ENCODE data around the gene FATE1. TPM values are rescaled to one million over a fixed set of nuclear protein-coding genes. Genes with fewer than 3 reads are reported as not detected.
"Not testable (repeated sequence)": the region's sequence is repeated elsewhere in the genome, so short reads cannot be mapped to it uniquely, and the experiment has no call there.

FATE1 gene
- polyA plus RNA-seq, 4 donors, result 0.13 to 0.16 TPM; not detected in 2

DNA sequence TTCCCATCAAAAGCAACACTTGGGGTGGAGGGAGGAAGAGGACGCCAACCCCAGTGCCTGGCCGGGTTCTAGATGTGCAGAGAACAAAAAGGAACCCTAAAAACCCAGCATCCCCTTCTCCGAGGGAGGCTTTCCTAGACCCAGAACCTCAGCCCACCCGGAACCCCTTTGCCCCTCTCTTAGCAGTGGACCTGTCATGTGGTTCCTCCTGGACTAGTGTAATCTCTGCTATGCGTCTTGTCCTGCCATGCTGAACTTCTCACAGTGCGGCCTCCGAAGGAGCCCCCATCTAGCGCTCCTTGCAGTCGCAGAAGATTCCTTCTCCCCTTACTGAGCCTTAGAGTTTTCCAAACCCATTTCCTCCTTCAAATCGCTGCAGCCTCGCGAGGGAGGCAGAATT, 21.7 kb upstream of the FATE1 start:
- no peak for DNase-seq
- no peaks in the 10 kb centered on the region for H3K4me1 ChIP-seq (ENCODE audit: control insufficient read depth in 3 of 3, insufficient read depth in 2 of 3, low read depth in 1 of 3, low read length in 2 of 3)
- no peaks in the 10 kb centered on the region for H3K9me3 ChIP-seq (ENCODE audit: control insufficient read depth in 2 of 2, insufficient read depth in 1 of 2, low read depth in 1 of 2, low read length in 1 of 2)
- no peaks in the 10 kb centered on the region for H3K27me3 ChIP-seq (ENCODE audit: control insufficient read depth in 3 of 3, insufficient read depth in 3 of 3, low read length in 3 of 3)
- FAIRE-seq, result no peak
- H3K27ac ChIP-seq (ENCODE audit: low read depth in 1 of 3, low read length in 2 of 3), result no peak overlapping the region
- 70 to 80% (median 74%) methylated on average over 10 to 12 of the region's 12 CpGs for WGBS, 3 donors
- no peaks in the 10 kb centered on the region for H3K36me3 ChIP-seq (ENCODE audit: control insufficient read depth in 3 of 3, insufficient read depth in 2 of 3, low read depth in 1 of 3, low read length in 3 of 3)
- H3K4me3 ChIP-seq (ENCODE audit: low read depth in 1 of 3, low read length in 3 of 3), result no peak overlapping the region

DNA sequence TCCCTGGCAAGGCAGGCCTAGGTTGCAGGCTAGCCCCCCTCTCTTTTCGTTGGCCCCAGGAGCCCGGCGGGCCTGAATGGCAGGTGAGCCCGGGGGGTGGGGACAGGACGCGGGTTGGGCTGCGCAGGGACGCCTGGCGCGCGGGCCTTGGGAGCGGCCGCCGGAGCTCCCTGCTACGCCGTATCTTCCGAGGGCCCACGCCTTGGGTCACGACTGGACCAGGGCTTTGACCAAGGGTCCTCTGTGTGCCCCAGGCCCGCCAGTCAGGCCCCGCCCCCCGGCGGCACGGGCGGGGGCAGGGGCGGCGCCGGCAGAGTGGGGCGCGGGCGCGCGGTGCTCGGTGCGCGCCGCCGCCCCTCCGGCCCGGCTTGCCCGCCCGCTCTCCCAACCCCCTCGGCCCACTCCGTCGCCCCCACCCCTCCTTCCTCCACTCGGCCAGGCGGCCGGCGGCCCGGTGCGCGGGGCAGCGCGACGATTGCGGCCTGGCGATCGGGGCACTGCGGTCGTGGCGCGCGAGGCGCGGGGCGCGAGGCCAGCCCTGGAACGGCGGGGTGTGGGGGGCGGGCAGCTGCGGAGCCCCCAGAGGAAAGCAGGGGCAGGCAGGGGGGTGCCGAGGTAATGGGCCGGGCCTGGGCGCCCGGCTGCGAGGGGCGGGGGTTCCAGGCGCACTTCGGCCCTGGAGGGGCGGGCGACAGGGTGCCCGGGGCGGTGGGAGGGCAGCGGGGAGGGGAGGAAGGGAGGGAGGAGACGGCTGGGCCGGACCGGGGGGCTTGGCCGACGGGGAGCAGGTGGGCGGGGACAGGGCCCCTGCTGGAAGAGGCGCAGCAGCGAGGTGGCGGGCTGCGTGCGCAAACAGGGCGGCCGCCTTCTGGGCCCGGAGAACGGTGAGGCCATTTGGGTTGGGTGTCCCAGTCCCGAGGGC, 20.9 kb upstream of the FATE1 start, which contains the start of gene PRRG3:
Gene PRRG3, plus strand, starts transcription at position 798 of the 922 bp plus-strand sequence. CDS start 3,357 bp downstream, outside the sequence.
- Histone ChIP-seq H3K36me3 (ENCODE audit: control insufficient read depth in 3 of 3, insufficient read depth in 2 of 3, low read depth in 1 of 3, low read length in 3 of 3) (no peaks in the 10 kb centered on the region), H3K9me3 (ENCODE audit: control insufficient read depth in 2 of 2, insufficient read depth in 1 of 2, low read depth in 1 of 2, low read length in 1 of 2) (no peaks in the 10 kb centered on the region), H3K4me3 (ENCODE audit: low read depth in 1 of 3, low read length in 3 of 3) (no peak within 1 kb of the TSS), H3K27ac (ENCODE audit: low read depth in 1 of 3, low read length in 2 of 3) (no peak within 1 kb of the TSS), H3K4me1 (ENCODE audit: control insufficient read depth in 3 of 3, insufficient read depth in 2 of 3, low read depth in 1 of 3, low read length in 2 of 3) (no peaks in the 10 kb centered on the region), H3K27me3 (ENCODE audit: control insufficient read depth in 3 of 3, insufficient read depth in 3 of 3, low read length in 3 of 3) (no peaks in the 10 kb centered on the region)
- peak in 1 of 2 donors; percentile 8 for DNase-seq
- no peak for FAIRE-seq
- 3 to 47% (median 5%) methylated on average over 16 to 95 of the region's 100 CpGs for WGBS, 3 donors

GRCh38 chrX:151695583-151696340, 20.1 kb upstream of the FATE1 start:
- no peaks in the 10 kb centered on the region for H3K4me1 ChIP-seq (ENCODE audit: control insufficient read depth in 3 of 3, insufficient read depth in 2 of 3, low read depth in 1 of 3, low read length in 2 of 3)
- no peaks in the 10 kb centered on the region for H3K9me3 ChIP-seq (ENCODE audit: control insufficient read depth in 2 of 2, insufficient read depth in 1 of 2, low read depth in 1 of 2, low read length in 1 of 2)
- no peaks in the 10 kb centered on the region for H3K36me3 ChIP-seq (ENCODE audit: control insufficient read depth in 3 of 3, insufficient read depth in 2 of 3, low read depth in 1 of 3, low read length in 3 of 3)
- no peak for FAIRE-seq
- no peaks in the 10 kb centered on the region for H3K27me3 ChIP-seq (ENCODE audit: control insufficient read depth in 3 of 3, insufficient read depth in 3 of 3, low read length in 3 of 3)
- H3K4me3 ChIP-seq (ENCODE audit: low read depth in 1 of 3, low read length in 3 of 3), result no peak overlapping the region
- 14 to 54% (median 34%) methylated on average over 17 to 19 of the region's 19 CpGs for WGBS, 3 donors
- no peak for DNase-seq
- H3K27ac ChIP-seq (ENCODE audit: low read depth in 1 of 3, low read length in 2 of 3), result no peak overlapping the region

- H3K4me1 ChIP-seq (ENCODE audit: control insufficient read depth in 3 of 3, insufficient read depth in 2 of 3, low read depth in 1 of 3, low read length in 2 of 3); DNase-seq; FAIRE-seq; H3K27ac ChIP-seq (ENCODE audit: low read depth in 1 of 3, low read length in 2 of 3); H3K27me3 ChIP-seq (ENCODE audit: control insufficient read depth in 3 of 3, insufficient read depth in 3 of 3, low read length in 3 of 3); H3K9me3 ChIP-seq (ENCODE audit: control insufficient read depth in 2 of 2, insufficient read depth in 1 of 2, low read depth in 1 of 2, low read length in 1 of 2); H3K4me3 ChIP-seq (ENCODE audit: low read depth in 1 of 3, low read length in 3 of 3); H3K36me3 ChIP-seq (ENCODE audit: control insufficient read depth in 3 of 3, insufficient read depth in 2 of 3, low read depth in 1 of 3, low read length in 3 of 3): not testable (repeated sequence)
- WGBS, 3 donors, result 84 to 95% (median 88%) methylated on average over 8 of the region's 8 CpGs
Observed at GRCh38 chrX:151697082-151697481, 18.8 kb upstream of the FATE1 start.

- Histone ChIP-seq H3K27ac (ENCODE audit: low read depth in 1 of 3, low read length in 2 of 3) (no peak overlapping the region), H3K36me3 (ENCODE audit: control insufficient read depth in 3 of 3, insufficient read depth in 2 of 3, low read depth in 1 of 3, low read length in 3 of 3) (no peaks in the 10 kb centered on the region), H3K4me3 (ENCODE audit: low read depth in 1 of 3, low read length in 3 of 3) (no peak overlapping the region), H3K4me1 (ENCODE audit: control insufficient read depth in 3 of 3, insufficient read depth in 2 of 3, low read depth in 1 of 3, low read length in 2 of 3) (no peaks in the 10 kb centered on the region), H3K9me3 (ENCODE audit: control insufficient read depth in 2 of 2, insufficient read depth in 1 of 2, low read depth in 1 of 2, low read length in 1 of 2) (no peaks in the 10 kb centered on the region), H3K27me3 (ENCODE audit: control insufficient read depth in 3 of 3, insufficient read depth in 3 of 3, low read length in 3 of 3) (no peaks in the 10 kb centered on the region)
- FAIRE-seq (no peak), DNase-seq (no peak)
- WGBS, 3 donors, result 60 to 70% (median 64%) methylated on average over 4 of the region's 4 CpGs
Observed at GRCh38 chrX:151697522-151697921, 18.3 kb upstream of the FATE1 start.

DNA sequence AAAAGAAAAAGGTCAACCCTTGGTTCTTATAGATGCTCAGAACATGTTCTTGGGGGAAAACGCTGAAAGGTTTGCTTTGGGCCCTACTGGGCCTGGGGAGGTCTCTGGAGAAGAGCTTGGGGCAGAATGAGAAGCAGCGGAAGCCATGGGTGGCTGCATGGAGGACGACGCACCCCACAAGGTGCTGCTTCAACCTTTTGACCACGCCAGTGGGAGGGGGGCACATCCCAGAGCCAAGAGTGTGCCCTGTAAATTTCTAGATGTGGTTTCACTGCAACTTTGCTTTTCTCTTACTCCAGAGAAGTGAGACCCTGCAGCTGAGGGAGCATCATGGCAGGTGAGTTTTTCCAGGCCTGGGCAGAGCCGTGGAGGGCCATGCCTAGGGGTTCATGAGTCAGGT, 17.4 kb upstream of the FATE1 start:
- WGBS, 3 donors, result 61 to 87% (median 70%) methylated on average over 6 of the region's 6 CpGs

GRCh38 chrX:151699746-151700145, 16.1 kb upstream of the FATE1 start:
- WGBS, 3 donors, result 86 to 92% (median 87%) methylated on average over 9 of the region's 9 CpGs
- Histone ChIP-seq H3K9me3 (ENCODE audit: control insufficient read depth in 2 of 2, insufficient read depth in 1 of 2, low read depth in 1 of 2, low read length in 1 of 2) (no peaks in the 10 kb centered on the region), H3K4me1 (ENCODE audit: control insufficient read depth in 3 of 3, insufficient read depth in 2 of 3, low read depth in 1 of 3, low read length in 2 of 3) (no peaks in the 10 kb centered on the region), H3K27me3 (ENCODE audit: control insufficient read depth in 3 of 3, insufficient read depth in 3 of 3, low read length in 3 of 3) (no peaks in the 10 kb centered on the region), H3K36me3 (ENCODE audit: control insufficient read depth in 3 of 3, insufficient read depth in 2 of 3, low read depth in 1 of 3, low read length in 3 of 3) (no peaks in the 10 kb centered on the region), H3K4me3 (ENCODE audit: low read depth in 1 of 3, low read length in 3 of 3) (no peak overlapping the region), H3K27ac (ENCODE audit: low read depth in 1 of 3, low read length in 2 of 3) (no peak overlapping the region)
- FAIRE-seq, result no peak
- no peak for DNase-seq

More for the DNA sequence above, 17.4 kb upstream of the FATE1 start:
- no peaks in the 10 kb centered on the region for H3K4me1 ChIP-seq (ENCODE audit: control insufficient read depth in 3 of 3, insufficient read depth in 2 of 3, low read depth in 1 of 3, low read length in 2 of 3)
- no peak overlapping the region for H3K27ac ChIP-seq (ENCODE audit: low read depth in 1 of 3, low read length in 2 of 3)
- no peaks in the 10 kb centered on the region for H3K27me3 ChIP-seq (ENCODE audit: control insufficient read depth in 3 of 3, insufficient read depth in 3 of 3, low read length in 3 of 3)
- no peaks in the 10 kb centered on the region for H3K9me3 ChIP-seq (ENCODE audit: control insufficient read depth in 2 of 2, insufficient read depth in 1 of 2, low read depth in 1 of 2, low read length in 1 of 2)
- no peaks in the 10 kb centered on the region for H3K36me3 ChIP-seq (ENCODE audit: control insufficient read depth in 3 of 3, insufficient read depth in 2 of 3, low read depth in 1 of 3, low read length in 3 of 3)
- no peak for DNase-seq
- FAIRE-seq, result no peak
- H3K4me3 ChIP-seq (ENCODE audit: low read depth in 1 of 3, low read length in 3 of 3), result no peak overlapping the region

GRCh38 chrX:151700581-151700980, 15.3 kb upstream of the FATE1 start:
- DNase-seq, result no peak
- WGBS, 3 donors, result 87 to 96% (median 88%) methylated on average over 8 to 16 of the region's 16 CpGs
- Histone ChIP-seq H3K9me3 (ENCODE audit: control insufficient read depth in 2 of 2, insufficient read depth in 1 of 2, low read depth in 1 of 2, low read length in 1 of 2) (no peaks in the 10 kb centered on the region), H3K4me3 (ENCODE audit: low read depth in 1 of 3, low read length in 3 of 3) (no peak overlapping the region), H3K36me3 (ENCODE audit: control insufficient read depth in 3 of 3, insufficient read depth in 2 of 3, low read depth in 1 of 3, low read length in 3 of 3) (no peaks in the 10 kb centered on the region), H3K4me1 (ENCODE audit: control insufficient read depth in 3 of 3, insufficient read depth in 2 of 3, low read depth in 1 of 3, low read length in 2 of 3) (no peaks in the 10 kb centered on the region), H3K27me3 (ENCODE audit: control insufficient read depth in 3 of 3, insufficient read depth in 3 of 3, low read length in 3 of 3) (no peaks in the 10 kb centered on the region), H3K27ac (ENCODE audit: low read depth in 1 of 3, low read length in 2 of 3) (no peak overlapping the region)
- no peak for FAIRE-seq
